Measurements from ENCODE around the gene RALY.

RALY gene

GRCh38 chr20:34066476-34067090 is 72.9 kb downstream of the RALY start:
- DNase-seq, result no peak
- in situ Hi-C loops (cut with HindIII; ENCODE audit: low pct_ligation_motif_present, low pct_unique_long_range_greater_than_20kb, low sequenced_read_pairs), result no loop called here

- no peak for DNase-seq
- in situ Hi-C loops (cut with HindIII; ENCODE audit: low pct_ligation_motif_present, low pct_unique_long_range_greater_than_20kb, low sequenced_read_pairs), result no loop called here
These were observed 74.3 kb downstream of the RALY start for GRCh38 chr20:34068001-34068400.

GRCh38 chr20:34069341-34070078 is 75.8 kb downstream of the RALY start:
- in situ Hi-C loops (cut with HindIII; ENCODE audit: low pct_ligation_motif_present, low pct_unique_long_range_greater_than_20kb, low sequenced_read_pairs), result no loop called here

GRCh38 chr20:34070079-34070439 is 76.3 kb downstream of the RALY start:
- in situ Hi-C loops (cut with HindIII; ENCODE audit: low pct_ligation_motif_present, low pct_unique_long_range_greater_than_20kb, low sequenced_read_pairs), result no loop called here
- DNase-seq, result no peak

More at GRCh38 chr20:34069341-34070078, 75.8 kb downstream of the RALY start:
- DNase-seq, result peak; percentile 78

- DNase-seq, result no peak
- in situ Hi-C loops (cut with HindIII; ENCODE audit: low pct_ligation_motif_present, low pct_unique_long_range_greater_than_20kb, low sequenced_read_pairs), result no loop called here
These were observed 77.1 kb downstream of the RALY start for GRCh38 chr20:34070859-34071258.

GRCh38 chr20:34072076-34072475 is 78.4 kb downstream of the RALY start:
- DNase-seq, result no peak
- in situ Hi-C loops (cut with HindIII; ENCODE audit: low pct_ligation_motif_present, low pct_unique_long_range_greater_than_20kb, low sequenced_read_pairs), result no loop called here

GRCh38 chr20:34072778-34073177 is 79.1 kb downstream of the RALY start:
- DNase-seq, result no peak
- in situ Hi-C loops (cut with HindIII; ENCODE audit: low pct_ligation_motif_present, low pct_unique_long_range_greater_than_20kb, low sequenced_read_pairs), result no loop called here

GRCh38 chr20:34074101-34074760 is 80.5 kb downstream of the RALY start:
- DNase-seq, result no peak
- in situ Hi-C loops (cut with HindIII; ENCODE audit: low pct_ligation_motif_present, low pct_unique_long_range_greater_than_20kb, low sequenced_read_pairs), result no loop called here

- in situ Hi-C loops (cut with HindIII; ENCODE audit: low pct_ligation_motif_present, low pct_unique_long_range_greater_than_20kb, low sequenced_read_pairs), result no loop called here
These were observed 81.9 kb downstream of the RALY start for GRCh38 chr20:34075647-34076046.

GRCh38 chr20:34076952-34077351 is 83.2 kb downstream of the RALY start:
- no peak for DNase-seq
- in situ Hi-C loops (cut with HindIII; ENCODE audit: low pct_ligation_motif_present, low pct_unique_long_range_greater_than_20kb, low sequenced_read_pairs), result no loop called here

More at GRCh38 chr20:34075647-34076046, 81.9 kb downstream of the RALY start:
- DNase-seq, result no peak

- in situ Hi-C loops (cut with HindIII; ENCODE audit: low pct_ligation_motif_present, low pct_unique_long_range_greater_than_20kb, low sequenced_read_pairs), result no loop called here
These were observed 84.8 kb downstream of the RALY start for GRCh38 chr20:34078540-34078939.

GRCh38 chr20:34079818-34080217 is 86.1 kb downstream of the RALY start:
- in situ Hi-C loops (cut with HindIII; ENCODE audit: low pct_ligation_motif_present, low pct_unique_long_range_greater_than_20kb, low sequenced_read_pairs), result no loop called here
- no peak for DNase-seq

More at GRCh38 chr20:34078540-34078939, 84.8 kb downstream of the RALY start:
- no peak for DNase-seq

GRCh38 chr20:34082232-34082887 is 88.6 kb downstream of the RALY start:
- in situ Hi-C loops (cut with HindIII; ENCODE audit: low pct_ligation_motif_present, low pct_unique_long_range_greater_than_20kb, low sequenced_read_pairs), result no loop called here

GRCh38 chr20:34083137-34083536 is 89.4 kb downstream of the RALY start:
- in situ Hi-C loops (cut with HindIII; ENCODE audit: low pct_ligation_motif_present, low pct_unique_long_range_greater_than_20kb, low sequenced_read_pairs), result no loop called here

More at GRCh38 chr20:34082232-34082887, 88.6 kb downstream of the RALY start:
- no peak for DNase-seq

GRCh38 chr20:34083781-34084180 is 90.1 kb downstream of the RALY start:
- in situ Hi-C loops (cut with HindIII; ENCODE audit: low pct_ligation_motif_present, low pct_unique_long_range_greater_than_20kb, low sequenced_read_pairs), result no loop called here
- no peak for DNase-seq

More at GRCh38 chr20:34083137-34083536, 89.4 kb downstream of the RALY start:
- no peak for DNase-seq

GRCh38 chr20:34084227-34084923 is 90.7 kb downstream of the RALY start:
- no peak for DNase-seq
- in situ Hi-C loops (cut with HindIII; ENCODE audit: low pct_ligation_motif_present, low pct_unique_long_range_greater_than_20kb, low sequenced_read_pairs), result no loop called here

GRCh38 chr20:34085544-34086040 is 91.9 kb downstream of the RALY start:
- in situ Hi-C loops (cut with HindIII; ENCODE audit: low pct_ligation_motif_present, low pct_unique_long_range_greater_than_20kb, low sequenced_read_pairs), result no loop called here

More at GRCh38 chr20:34085544-34086040, 91.9 kb downstream of the RALY start:
- DNase-seq, result no peak
